K562 (cell line): ENCODE results near the gene MAPK8IP1. TPM values are rescaled to one million over a fixed set of nuclear protein-coding genes. Genes with fewer than 3 reads are reported as not detected.

Experiments used
- ASH1L ChIP-seq: fragments of 450-650 bp; IDR thresholded peaks from 2 replicates; pipeline ENCODE4 v1.6.1; 2018; ENCODE audit warnings: borderline replicate concordance, mild to moderate bottlenecking, low read depth; ENCODE audit not compliant: partially characterized antibody
- BRD4 ChIP-seq: fragments of 200-600 bp; sonication (generic); IDR thresholded peaks from 2 replicates; pipeline ENCODE4 v1.6.1; 2017; ENCODE audit warnings: inconsistent platforms
- CCAR2 ChIP-seq: fragments of 200-400 bp; formaldehyde crosslinking; IDR thresholded peaks from 2 replicates; pipeline ENCODE4 v1.6.1; 2017; ENCODE audit warnings: mild to moderate bottlenecking, low read depth, low read length
- CEBPG ChIP-seq, 3 experiments: fragments of 200-800 bp in 1 of 3; sonication (Bioruptor generic) in 1 of 3; sonication (generic) in 1 of 3; formaldehyde crosslinking in 1 of 3; IDR thresholded peaks in 2 of 3; conservative IDR thresholded peaks in 1 of 3; 2 replicates each; pipeline versions ENCODE4 v1.6.1 to v1.8.0; 2016 to 2022; ENCODE audit warnings: missing compliant biosample characterization in 2 of 3, missing genetic modification characterization in 2 of 3, mild to moderate bottlenecking in 1 of 3, missing genetic modification reagents in 1 of 3
- CTCFL ChIP-seq: IDR thresholded peaks from 2 replicates; pipeline ENCODE4 v1.6.1; 2011; ENCODE audit warnings: borderline replicate concordance, low read depth, mild to moderate bottlenecking, moderate library complexity, low read length; ENCODE audit not compliant: insufficient read depth, poor library complexity, severe bottlenecking
- DEAF1 ChIP-seq: fragments of 450-650 bp; formaldehyde crosslinking; IDR thresholded peaks from 2 replicates; pipeline ENCODE4 v1.4.0; 2020; ENCODE audit warnings: mild to moderate bottlenecking, moderate library complexity
- DIDO1 ChIP-seq: fragments of 450-650 bp; IDR thresholded peaks from 2 replicates; pipeline ENCODE4 v1.6.1; 2016; ENCODE audit warnings: low read depth, missing biosample characterization, missing genetic modification characterization
- ETS2 ChIP-seq: IDR thresholded peaks from 2 replicates; pipeline ENCODE4 v1.6.1; 2016; ENCODE audit warnings: borderline replicate concordance, missing genetic modification characterization, mild to moderate bottlenecking, moderate library complexity, missing compliant biosample characterization; ENCODE audit not compliant: poor library complexity, severe bottlenecking
- FOXJ3 ChIP-seq: sonication (generic); formaldehyde crosslinking; IDR thresholded peaks from 2 replicates; pipeline ENCODE4 v1.4.0; 2020; ENCODE audit warnings: mild to moderate bottlenecking, missing genetic modification reagents
- FUS ChIP-seq: fragments of 200-400 bp; formaldehyde crosslinking; optimal IDR thresholded peaks from 2 replicates; pipeline ENCODE3; 2017; ENCODE audit warnings: low read depth, low read length
- ID3 ChIP-seq, 2 experiments: fragments of 250-450 bp in 1 of 2; fragments of 450-650 bp in 1 of 2; sonication (Bioruptor Pico) in 1 of 2; IDR thresholded peaks; 2 replicates each; pipeline versions ENCODE4 v1.6.1 to v1.8.0; 2016 to 2021; ENCODE audit warnings: mild to moderate bottlenecking in 2 of 2, moderate library complexity in 2 of 2, missing compliant biosample characterization in 1 of 2, missing genetic modification characterization in 1 of 2
- MAFF ChIP-seq: IDR thresholded peaks from 2 replicates; pipeline ENCODE4 v1.6.1; 2012; ENCODE audit warnings: low read length, improper control_type of control experiment
- MCM7 ChIP-seq, 2 experiments: fragments of 450-650 bp; IDR thresholded peaks; 2 replicates each; pipeline ENCODE4 v1.6.1; 2016 to 2018
- MEIS2 ChIP-seq: fragments of 450-650 bp; IDR thresholded peaks from 2 replicates; pipeline ENCODE4 v1.6.1; 2014; ENCODE audit warnings: mild to moderate bottlenecking; ENCODE audit not compliant: partially characterized antibody
- PCBP2 ChIP-seq: fragments of 200-400 bp; formaldehyde crosslinking; IDR thresholded peaks from 2 replicates; pipeline ENCODE4 v1.6.1; 2018; ENCODE audit warnings: low read length, low read depth, mild to moderate bottlenecking, moderate library complexity; ENCODE audit not compliant: poor library complexity, severe bottlenecking
- SP1 ChIP-seq: sonication (generic); formaldehyde crosslinking; IDR thresholded peaks from 2 replicates; pipeline ENCODE4 v1.8.1; 2022; ENCODE audit warnings: mild to moderate bottlenecking, missing genetic modification reagents
- SRSF3 ChIP-seq: fragments of 200-400 bp; formaldehyde crosslinking; IDR thresholded peaks from 2 replicates; pipeline ENCODE4 v1.6.1; 2016; ENCODE audit warnings: mild to moderate bottlenecking, low read length, moderate library complexity; ENCODE audit not compliant: insufficient read depth
- polyA plus RNA-seq, 8 experiments: library from polyadenylated mRNA; depleted of rRNA in 4 of 8; stranded (reverse) in 5 of 8; unstranded in 3 of 8; fragments of >200 nt; fragmentation: Nextera tagmentation in 2 of 8; fragmentation: Illumina TruSeq in 1 of 8; extraction: Ambion mirVana in 2 of 8; extraction: Trizol in 1 of 8; gene quantifications; 2 replicates each; pipeline versions ENCODE4 v1.2.1 to v1.2.3, GENCODE V29; 2011 to 2014; ENCODE audit warnings: inconsistent platforms in 1 of 8, missing spikeins in 1 of 8
- total RNA-seq, 7 experiments: library from RNA; depleted of rRNA in 6 of 7; stranded (reverse); fragments of >200 nt in 6 of 7; fragmentation: Illumina TruSeq in 2 of 7; extraction: Trizol in 2 of 7; gene quantifications; 2 replicates each; pipeline versions ENCODE4 v1.2.1 to v1.2.3, GENCODE V29; 2011 to 2021; ENCODE audit warnings: low replicate concordance in 1 of 7

MAPK8IP1 gene
- total and polyA plus RNA-seq, 9 of the 15 experiments (the other 6 are each of a cell fraction or from before 2014, with no cell fraction given), result 0.13 to 6.9 (median 2.5) TPM

- TF ChIP-seq DIDO1 (tag) (no peak), PCBP2 (no peak), MEIS2 (peak; percentile 37), FUS (no peak), CTCFL (no peak), FOXJ3 (CRISPR knock-in tag) (no peak), SP1 (CRISPR knock-in tag) (0 out of 2 replicates have a peak, but pooled peaks have one; percentile 29), MCM7 (IDR thresholded peaks at IDR 0.05) (no peak), CCAR2 (no peak), BRD4 (no peak), MAFF (peak; percentile 63), ASH1L (no peak), ID3 (CRISPR knock-in tag; IDR thresholded peaks at IDR 0.05) (no peak), ID3 (tag; IDR thresholded peaks at IDR 0.05) (no peak), DEAF1 (CRISPR knock-in tag) (peak; percentile 57), ETS2 (tag) (no peak), SRSF3 (no peak), CEBPG (CRISPR knock-in tag; IDR thresholded peaks at IDR 0.05) (peak; percentile 21; the same call in 1 of the 2 replicates), CEBPG (tag; conservative IDR thresholded peaks at IDR 0.05 in 1 of 2, IDR thresholded peaks at IDR 0.05 in 1 of 2) (no peak)
These were observed 12.6 kb upstream of the MAPK8IP1 start (continued) for GRCh38 chr11:45872651-45873356.
